IPS DF 6.9 (cell line): ENCODE data around the gene EXOSC10.

Experiments
- DNase-seq: peaks from one replicate; pipeline ENCODE4 v3.0.0-alpha.2; 2013; ENCODE audit warnings: low read depth, low spot score
- H3K27ac ChIP-seq: one replicate; pipeline ENCODE4 v1.5.1; 2013; ENCODE audit warnings: low read length, control low read depth
- H3K27me3 ChIP-seq: 2 replicates; pipeline ENCODE4 v1.6.1; 2013; ENCODE audit warnings: mild to moderate bottlenecking, low read length; ENCODE audit not compliant: control insufficient read depth, insufficient read depth
- H3K36me3 ChIP-seq: 2 replicates; pipeline ENCODE4 v1.6.1; 2013; ENCODE audit warnings: low read length; ENCODE audit not compliant: control insufficient read depth, insufficient read depth
- H3K4me1 ChIP-seq: 2 replicates; pipeline ENCODE4 v1.6.1; 2013; ENCODE audit warnings: low read length; ENCODE audit not compliant: control insufficient read depth, insufficient read depth
- H3K4me3 ChIP-seq: 2 replicates; pipeline ENCODE4 v1.5.1; 2013; ENCODE audit warnings: mild to moderate bottlenecking, low read length
- H3K9me3 ChIP-seq: 2 replicates; pipeline ENCODE4 v1.6.1; 2013; ENCODE audit warnings: low read length, inconsistent platforms; ENCODE audit not compliant: control insufficient read depth, insufficient read depth
- WGBS: extraction: QIAGEN DNeasy Blood & Tissue Kit; methylation state at CpG from one replicate; pipeline ENCODE4 v1.1.7; 2013; ENCODE audit warnings: mixed read lengths, missing lambda C conversion rate; ENCODE audit not compliant: insufficient read length, insufficient coverage; 5-methylcytosine and 5-hydroxymethylcytosine counted together

EXOSC10 gene

GRCh38 chr1:11099310-11100148 is at the start of gene EXOSC10:
TSS of gene EXOSC10 (minus strand) at chr1:11099869. CDS start at chr1:11099831, 38 bp downstream.
- no peaks in the 10 kb centered on the region for H3K27me3 ChIP-seq
- peaks cover 10% of the 10 kb centered on the region; the same call in 1 of the 2 replicates for H3K36me3 ChIP-seq
- peak; percentile 77 for DNase-seq
- H3K27ac ChIP-seq = no peak within 1 kb of the TSS
- H3K9me3 ChIP-seq = no peaks in the 10 kb centered on the region
- H3K4me1 ChIP-seq = no peaks in the 10 kb centered on the region
- WGBS = no CpG with 5 or more reads among the region's 78 CpGs
- H3K4me3 ChIP-seq = peak within 1 kb of the TSS; percentile 71; the same call in 1 of the 2 replicates

DNA sequence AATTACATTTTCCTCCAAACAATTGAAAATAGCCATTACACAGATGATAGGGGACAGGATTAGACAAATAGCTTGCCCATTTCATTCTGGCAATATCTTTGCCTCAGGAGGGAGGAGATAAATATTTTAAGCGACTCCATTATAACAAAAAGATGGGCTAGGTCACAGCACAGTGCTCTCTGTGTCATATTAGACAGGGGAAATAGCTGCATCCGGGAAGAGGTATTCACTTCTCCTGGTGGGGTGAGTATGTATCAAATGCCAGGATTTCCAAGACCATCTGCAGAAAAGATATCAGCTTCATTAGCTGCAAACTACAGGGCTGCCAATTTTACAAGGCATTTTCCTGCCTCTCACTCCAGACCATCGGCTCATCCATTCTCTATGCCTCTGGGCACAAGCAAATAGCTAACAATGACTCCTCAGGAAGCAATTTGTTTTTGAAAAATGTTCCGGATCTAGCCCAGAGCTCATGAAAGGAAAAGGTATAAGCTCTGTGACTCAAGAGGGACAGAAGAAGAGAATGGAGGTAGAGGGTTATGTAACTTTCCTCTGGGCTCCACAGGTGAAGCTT is 47.6 kb upstream of the EXOSC10 start:
- no CpG with 5 or more reads among the region's 4 CpGs for WGBS
- peaks cover 7% of the 10 kb centered on the region; the same call in 1 of the 2 replicates for H3K36me3 ChIP-seq
- H3K27ac ChIP-seq = no peak overlapping the region
- no peaks in the 10 kb centered on the region for H3K9me3 ChIP-seq
- H3K4me1 ChIP-seq = no peaks in the 10 kb centered on the region; the same call in 1 of the 2 replicates
- H3K4me3 ChIP-seq = no peak overlapping the region
- no peaks in the 10 kb centered on the region for H3K27me3 ChIP-seq
- no peak for DNase-seq

GRCh38 chr1:11145741-11146140 is 46.1 kb upstream of the EXOSC10 start:
- Histone ChIP-seq H3K4me1 (no peaks in the 10 kb centered on the region; the same call in 1 of the 2 replicates), H3K36me3 (peaks cover 7% of the 10 kb centered on the region; the same call in 1 of the 2 replicates), H3K9me3 (no peaks in the 10 kb centered on the region), H3K27me3 (no peaks in the 10 kb centered on the region), H3K4me3 (no peak overlapping the region), H3K27ac (no peak overlapping the region)
- no CpG with 5 or more reads among the region's 6 CpGs for WGBS
- no peak for DNase-seq

DNA sequence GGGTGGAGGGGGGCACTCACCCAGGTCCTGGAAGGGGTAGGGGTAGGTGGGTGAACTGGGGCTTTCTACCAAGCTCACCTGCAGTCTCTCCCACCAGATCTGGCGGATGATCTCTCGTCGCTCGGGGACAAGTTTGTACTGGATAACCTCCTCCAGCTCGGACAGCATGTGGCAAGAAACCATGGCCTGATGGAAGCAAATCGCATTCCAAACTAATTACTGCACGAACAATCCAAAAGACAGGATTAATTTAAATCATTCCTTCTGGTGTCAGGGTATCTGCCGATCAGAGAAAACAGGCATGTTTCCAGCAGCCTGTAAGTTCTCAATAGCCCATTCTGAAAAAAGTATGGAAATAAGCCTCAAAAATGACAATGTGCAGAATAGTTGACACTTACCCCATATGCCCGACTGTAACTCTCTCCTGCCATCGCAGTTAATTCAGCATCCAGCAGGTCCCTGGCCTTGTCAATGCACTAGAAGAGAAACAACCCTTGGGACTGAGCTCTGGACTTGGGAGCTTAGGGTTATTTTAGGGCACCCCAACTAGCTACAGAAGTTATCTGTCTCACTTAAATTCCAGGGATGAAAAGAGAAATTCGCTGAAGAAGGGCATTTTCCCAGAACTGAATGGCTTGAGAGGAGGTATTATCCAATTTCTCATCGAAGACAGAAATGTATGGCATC is 45.0 kb upstream of the EXOSC10 start:
- DNase-seq = no peak

GRCh38 chr1:11143907-11144306 is 44.2 kb upstream of the EXOSC10 start:
- H3K36me3 ChIP-seq = peaks cover 9% of the 10 kb centered on the region; the same call in 1 of the 2 replicates
- DNase-seq = no peak
- no CpG with 5 or more reads among the region's 2 CpGs for WGBS

More for the DNA sequence above, 45.0 kb upstream of the EXOSC10 start:
- Histone ChIP-seq H3K9me3 (no peaks in the 10 kb centered on the region), H3K4me1 (no peaks in the 10 kb centered on the region; the same call in 1 of the 2 replicates), H3K27me3 (no peaks in the 10 kb centered on the region), H3K36me3 (peaks cover 6% of the 10 kb centered on the region; the same call in 1 of the 2 replicates), H3K27ac (no peak overlapping the region), H3K4me3 (no peak overlapping the region)
- WGBS = no CpG with 5 or more reads among the region's 12 CpGs

DNA sequence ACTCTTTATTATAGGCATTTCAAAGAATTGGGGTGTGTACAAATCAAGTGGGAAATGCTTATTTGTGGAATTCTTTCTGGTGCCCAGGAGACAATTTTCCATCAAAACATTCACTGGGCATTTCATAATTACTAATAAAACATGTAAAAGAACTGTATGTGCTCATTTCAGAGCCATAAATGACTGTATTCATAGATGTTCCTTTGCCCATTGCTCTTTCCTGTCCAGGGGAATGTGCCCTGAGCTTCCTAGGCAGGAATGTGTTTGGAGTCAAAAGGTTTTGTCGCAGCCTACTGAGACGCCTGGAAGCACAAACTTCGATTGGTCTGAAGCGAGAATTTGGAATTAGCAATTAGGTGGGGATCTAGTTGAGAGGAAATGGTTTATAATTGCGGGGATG is 43.7 kb upstream of the EXOSC10 start:
- no peaks in the 10 kb centered on the region for H3K9me3 ChIP-seq
- H3K27me3 ChIP-seq = no peaks in the 10 kb centered on the region
- no peak overlapping the region for H3K4me3 ChIP-seq
- WGBS = 100% methylated on average over 2 of the region's 5 CpGs
- no peak for DNase-seq
- peaks cover 12% of the 10 kb centered on the region; the same call in 1 of the 2 replicates for H3K36me3 ChIP-seq
- H3K27ac ChIP-seq = no peak overlapping the region
- no peaks in the 10 kb centered on the region; the same call in 1 of the 2 replicates for H3K4me1 ChIP-seq

More at GRCh38 chr1:11143907-11144306, 44.2 kb upstream of the EXOSC10 start:
- no peaks in the 10 kb centered on the region for H3K27me3 ChIP-seq
- no peaks in the 10 kb centered on the region; the same call in 1 of the 2 replicates for H3K4me1 ChIP-seq
- H3K27ac ChIP-seq = no peak overlapping the region
- no peak overlapping the region for H3K4me3 ChIP-seq
- no peaks in the 10 kb centered on the region for H3K9me3 ChIP-seq

DNA sequence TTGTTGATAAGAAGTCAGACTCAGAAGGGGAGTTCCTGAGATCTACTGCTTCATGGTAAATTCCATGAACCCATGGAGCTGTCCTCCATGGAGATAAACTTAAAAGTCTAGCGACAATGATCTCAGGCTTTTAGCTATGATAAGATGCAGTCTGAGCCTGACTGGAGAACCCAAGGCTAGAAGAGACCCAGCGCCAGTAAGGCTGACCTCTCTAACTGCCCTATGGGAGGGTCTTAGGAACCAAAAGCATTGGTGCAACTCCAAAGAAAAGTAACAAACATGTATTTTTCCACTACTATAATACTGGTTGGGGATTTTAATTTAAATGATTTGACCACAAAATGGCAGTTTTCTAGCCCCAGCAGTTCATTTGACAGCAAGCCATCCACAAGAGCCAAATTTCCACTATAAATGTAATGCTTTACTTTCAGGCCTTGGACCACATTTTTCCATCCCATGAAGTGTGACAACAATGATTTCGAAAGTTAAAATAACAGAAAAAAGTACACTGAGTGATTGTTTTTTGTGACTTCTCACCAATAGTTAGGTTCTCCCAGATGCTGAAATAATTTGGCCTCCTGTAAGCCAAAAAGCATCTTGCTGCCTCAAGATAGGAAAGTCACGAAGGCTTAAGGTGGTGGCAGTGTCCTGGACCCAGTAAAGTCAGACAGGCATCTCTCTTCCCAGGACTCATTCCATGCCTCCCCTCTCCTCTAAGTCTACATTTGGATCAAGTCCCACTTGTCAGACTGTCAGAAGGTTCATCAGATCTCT is 43.1 kb upstream of the EXOSC10 start:
- Histone ChIP-seq H3K4me1 (no peaks in the 10 kb centered on the region; the same call in 1 of the 2 replicates), H3K9me3 (no peaks in the 10 kb centered on the region), H3K27ac (no peak overlapping the region), H3K27me3 (no peaks in the 10 kb centered on the region), H3K4me3 (no peak overlapping the region), H3K36me3 (peaks cover 17% of the 10 kb centered on the region; the same call in 1 of the 2 replicates)
- no CpG with 5 or more reads among the region's 4 CpGs for WGBS
- DNase-seq = no peak

DNA sequence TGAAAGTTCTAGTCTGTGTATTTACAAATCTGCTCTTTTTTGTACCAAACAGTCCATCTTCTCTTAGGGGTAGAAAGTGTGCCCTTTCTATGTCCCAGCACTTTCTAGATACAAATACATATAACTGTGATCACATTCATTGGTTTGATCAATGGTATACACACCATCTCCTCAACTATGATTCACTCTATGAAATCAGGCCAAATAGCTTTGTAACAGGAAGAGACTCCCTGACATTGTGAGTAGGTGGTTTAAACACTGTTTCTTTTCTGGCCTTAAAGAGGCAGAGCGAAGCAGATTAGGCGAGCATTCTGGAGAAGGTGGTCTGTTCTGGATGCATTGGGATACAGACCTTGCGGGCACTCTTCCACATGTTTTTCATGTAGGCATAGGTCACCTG is 39.3 kb upstream of the EXOSC10 start:
- H3K27me3 ChIP-seq = no peaks in the 10 kb centered on the region
- H3K4me3 ChIP-seq = no peak overlapping the region
- peaks cover 17% of the 10 kb centered on the region; the same call in 1 of the 2 replicates for H3K36me3 ChIP-seq
- no peaks in the 10 kb centered on the region for H3K4me1 ChIP-seq
- H3K27ac ChIP-seq = no peak overlapping the region
- no peaks in the 10 kb centered on the region for H3K9me3 ChIP-seq
- DNase-seq = no peak
- WGBS = no CpG with 5 or more reads among the region's 3 CpGs

- no peaks in the 10 kb centered on the region for H3K9me3 ChIP-seq
- H3K27me3 ChIP-seq = no peaks in the 10 kb centered on the region
- no peaks in the 10 kb centered on the region for H3K4me1 ChIP-seq
- H3K36me3 ChIP-seq = peaks cover 17% of the 10 kb centered on the region; the same call in 1 of the 2 replicates
- no CpG with 5 or more reads among the region's 1 CpG for WGBS
- H3K27ac ChIP-seq = no peak overlapping the region
- DNase-seq = no peak
- H3K4me3 ChIP-seq = no peak overlapping the region
Measured at GRCh38 chr1:11138029-11138428, 38.4 kb upstream of the EXOSC10 start.
